Gastrocnemius medialis (tissue), 4 donors: ENCODE results near the gene LAP3.

Experiments used
- POLR2A ChIP-seq, 2 donors: fragments of 450-650 bp; IDR thresholded peaks; one replicate each; pipeline ENCODE4 v1.6.1; 2017; ENCODE audit warnings: antibody characterized with exemption in 2 of 2, mild to moderate bottlenecking in 2 of 2, moderate library complexity in 2 of 2
- TF ChIP-seq, protein P1 (sequence below), 5 experiments: fragments of 450-650 bp in 3 of 5; fragments of 200-600 bp in 2 of 5; sonication (generic) in 2 of 5; IDR thresholded peaks in 4 of 5; conservative IDR thresholded peaks in 1 of 5; 1 replicate in 4 of 5; 2 replicates in 1 of 5; pipeline ENCODE4 v1.5.1; 2016 to 2019; ENCODE audit warnings: antibody characterized with exemption in 5 of 5, mild to moderate bottlenecking in 3 of 5, moderate library complexity in 3 of 5

DNA sequence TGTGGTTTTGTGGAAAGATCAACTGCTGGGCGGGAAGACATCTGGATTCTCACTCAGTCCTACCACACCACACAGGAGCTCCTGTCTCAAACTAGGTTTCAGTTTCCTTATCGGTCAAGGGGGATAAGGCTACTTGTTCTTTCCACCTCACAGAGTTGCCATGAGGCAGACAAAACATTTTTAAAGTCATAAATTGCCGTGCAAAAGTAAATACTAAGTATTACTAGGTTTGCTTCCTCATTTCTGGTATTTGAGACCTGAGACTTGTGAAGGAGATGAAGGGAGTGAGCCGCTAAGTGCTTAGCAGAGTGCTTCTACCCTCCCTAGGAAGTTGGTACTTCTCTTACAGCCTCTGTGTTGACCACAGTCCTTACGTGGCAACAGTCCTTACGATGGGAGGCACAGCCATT lies 1.5 kb downstream of the LAP3 start:
- TF ChIP-seq, protein P1, sequence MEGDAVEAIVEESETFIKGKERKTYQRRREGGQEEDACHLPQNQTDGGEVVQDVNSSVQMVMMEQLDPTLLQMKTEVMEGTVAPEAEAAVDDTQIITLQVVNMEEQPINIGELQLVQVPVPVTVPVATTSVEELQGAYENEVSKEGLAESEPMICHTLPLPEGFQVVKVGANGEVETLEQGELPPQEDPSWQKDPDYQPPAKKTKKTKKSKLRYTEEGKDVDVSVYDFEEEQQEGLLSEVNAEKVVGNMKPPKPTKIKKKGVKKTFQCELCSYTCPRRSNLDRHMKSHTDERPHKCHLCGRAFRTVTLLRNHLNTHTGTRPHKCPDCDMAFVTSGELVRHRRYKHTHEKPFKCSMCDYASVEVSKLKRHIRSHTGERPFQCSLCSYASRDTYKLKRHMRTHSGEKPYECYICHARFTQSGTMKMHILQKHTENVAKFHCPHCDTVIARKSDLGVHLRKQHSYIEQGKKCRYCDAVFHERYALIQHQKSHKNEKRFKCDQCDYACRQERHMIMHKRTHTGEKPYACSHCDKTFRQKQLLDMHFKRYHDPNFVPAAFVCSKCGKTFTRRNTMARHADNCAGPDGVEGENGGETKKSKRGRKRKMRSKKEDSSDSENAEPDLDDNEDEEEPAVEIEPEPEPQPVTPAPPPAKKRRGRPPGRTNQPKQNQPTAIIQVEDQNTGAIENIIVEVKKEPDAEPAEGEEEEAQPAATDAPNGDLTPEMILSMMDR (IDR thresholded peaks at IDR 0.05 in 4 of 5, conservative IDR thresholded peaks at IDR 0.05 in 1 of 5): no peak
- TF ChIP-seq POLR2A (IDR thresholded peaks at IDR 0.05): no peak
